Gastroesophageal sphincter (tissue), 3 donors: Measurements from ENCODE around the gene RREB1.

Experiments
- EP300 ChIP-seq: sonication (generic); formaldehyde crosslinking; IDR thresholded peaks from one replicate; pipeline ENCODE4 v1.6.1; 2017; ENCODE audit warnings: antibody characterized with exemption, mild to moderate bottlenecking
- POLR2A ChIP-seq, 2 donors: fragments of 450-650 bp; IDR thresholded peaks; one replicate each; pipeline ENCODE4 v1.6.1; 2017; ENCODE audit warnings: antibody characterized with exemption in 2 of 2, mild to moderate bottlenecking in 2 of 2, moderate library complexity in 1 of 2
- TF ChIP-seq, protein P1 (sequence below), 4 experiments: fragments of 200-600 bp in 2 of 4; fragments of 450-650 bp in 2 of 4; sonication (generic) in 1 of 4; IDR thresholded peaks; one replicate each; pipeline ENCODE4 v1.5.1; 2017 to 2019; ENCODE audit warnings: antibody characterized with exemption in 4 of 4, mild to moderate bottlenecking in 2 of 4, moderate library complexity in 2 of 4

DNA sequence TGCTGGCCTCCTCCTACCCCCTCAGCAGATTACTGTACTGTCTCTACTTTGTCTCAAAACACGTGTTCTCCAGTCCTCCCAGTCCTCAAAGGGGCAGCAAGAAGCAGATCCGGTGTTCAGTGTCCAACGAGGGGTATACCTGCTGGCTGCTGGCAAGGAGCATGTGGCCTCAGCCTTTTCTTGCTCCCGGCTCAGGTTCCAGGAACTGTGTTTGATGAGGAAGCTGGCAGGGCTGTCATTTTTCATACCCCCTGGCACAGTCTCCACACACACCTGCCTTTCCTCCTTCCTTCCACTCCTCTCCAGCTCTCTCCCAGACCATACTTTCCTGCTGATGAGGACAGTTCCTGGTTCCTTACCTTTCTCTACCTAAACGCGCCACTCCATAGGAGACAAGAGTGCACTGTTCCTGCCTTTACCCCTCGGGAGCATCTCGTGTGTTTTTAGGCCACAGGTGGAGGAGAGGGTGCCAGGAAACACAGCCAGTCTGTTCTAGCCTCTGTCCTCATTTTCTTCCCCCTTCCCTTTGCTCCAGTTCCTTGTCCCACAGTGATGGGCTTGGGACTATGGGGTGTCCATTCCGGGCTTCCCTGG lies 128.0 kb downstream of the RREB1 start:
- TF ChIP-seq, protein P1, sequence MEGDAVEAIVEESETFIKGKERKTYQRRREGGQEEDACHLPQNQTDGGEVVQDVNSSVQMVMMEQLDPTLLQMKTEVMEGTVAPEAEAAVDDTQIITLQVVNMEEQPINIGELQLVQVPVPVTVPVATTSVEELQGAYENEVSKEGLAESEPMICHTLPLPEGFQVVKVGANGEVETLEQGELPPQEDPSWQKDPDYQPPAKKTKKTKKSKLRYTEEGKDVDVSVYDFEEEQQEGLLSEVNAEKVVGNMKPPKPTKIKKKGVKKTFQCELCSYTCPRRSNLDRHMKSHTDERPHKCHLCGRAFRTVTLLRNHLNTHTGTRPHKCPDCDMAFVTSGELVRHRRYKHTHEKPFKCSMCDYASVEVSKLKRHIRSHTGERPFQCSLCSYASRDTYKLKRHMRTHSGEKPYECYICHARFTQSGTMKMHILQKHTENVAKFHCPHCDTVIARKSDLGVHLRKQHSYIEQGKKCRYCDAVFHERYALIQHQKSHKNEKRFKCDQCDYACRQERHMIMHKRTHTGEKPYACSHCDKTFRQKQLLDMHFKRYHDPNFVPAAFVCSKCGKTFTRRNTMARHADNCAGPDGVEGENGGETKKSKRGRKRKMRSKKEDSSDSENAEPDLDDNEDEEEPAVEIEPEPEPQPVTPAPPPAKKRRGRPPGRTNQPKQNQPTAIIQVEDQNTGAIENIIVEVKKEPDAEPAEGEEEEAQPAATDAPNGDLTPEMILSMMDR (IDR thresholded peaks at IDR 0.05): no peak
- TF ChIP-seq POLR2A (IDR thresholded peaks at IDR 0.05) (no peak), EP300 (no peak)
